Mammary epithelial cell (primary cell): ENCODE data around the gene SIT1.

Experiments
- CTCF ChIP-seq, 2 donors: IDR thresholded peaks in 1 of 2; conservative IDR thresholded peaks in 1 of 2; 2 replicates each; pipeline ENCODE4 v1.5.1; 2011 to 2012; ENCODE audit warnings: inconsistent platforms in 2 of 2, low read length in 2 of 2, mild to moderate bottlenecking in 2 of 2, control low read depth in 1 of 2, low read depth in 1 of 2; ENCODE audit not compliant: insufficient read depth in 1 of 2; ENCODE audit errors: extremely low read depth in 1 of 2
- EZH2 ChIP-seq: IDR thresholded peaks from 2 replicates; pipeline ENCODE4 v1.6.1; 2012; ENCODE audit warnings: low read length, inconsistent platforms, borderline replicate concordance

GRCh38 chr9:35680331-35681105 lies 29.8 kb upstream of the SIT1 start:
- no peak for TF ChIP-seq CTCF (conservative IDR thresholded peaks at IDR 0.05 in 1 of 2, IDR thresholded peaks at IDR 0.05 in 1 of 2; ENCODE audit: extremely low read depth in 1 of 2, insufficient read depth in 1 of 2, low read depth in 1 of 2, low read length in 2 of 2)
- no peak for TF ChIP-seq EZH2
